IPS DF 6.9 (cell line): ENCODE measurements around the gene IRF6.
"Not testable (repeated sequence)": the region's sequence is repeated elsewhere in the genome, so short reads cannot be mapped to it uniquely, and the experiment has no call there.

ENCODE experiments used
- DNase-seq: peaks from one replicate; pipeline ENCODE4 v3.0.0-alpha.2; 2013; ENCODE audit warnings: low read depth, low spot score
- H3K27ac ChIP-seq: one replicate; pipeline ENCODE4 v1.5.1; 2013; ENCODE audit warnings: low read length, control low read depth
- H3K27me3 ChIP-seq: 2 replicates; pipeline ENCODE4 v1.6.1; 2013; ENCODE audit warnings: mild to moderate bottlenecking, low read length; ENCODE audit not compliant: control insufficient read depth, insufficient read depth
- H3K36me3 ChIP-seq: 2 replicates; pipeline ENCODE4 v1.6.1; 2013; ENCODE audit warnings: low read length; ENCODE audit not compliant: control insufficient read depth, insufficient read depth
- H3K4me1 ChIP-seq: 2 replicates; pipeline ENCODE4 v1.6.1; 2013; ENCODE audit warnings: low read length; ENCODE audit not compliant: control insufficient read depth, insufficient read depth
- H3K4me3 ChIP-seq: 2 replicates; pipeline ENCODE4 v1.5.1; 2013; ENCODE audit warnings: mild to moderate bottlenecking, low read length
- H3K9me3 ChIP-seq: 2 replicates; pipeline ENCODE4 v1.6.1; 2013; ENCODE audit warnings: low read length, inconsistent platforms; ENCODE audit not compliant: control insufficient read depth, insufficient read depth
- WGBS: extraction: QIAGEN DNeasy Blood & Tissue Kit; methylation state at CpG from one replicate; pipeline ENCODE4 v1.1.7; 2013; ENCODE audit warnings: mixed read lengths, missing lambda C conversion rate; ENCODE audit not compliant: insufficient read length, insufficient coverage; 5-methylcytosine and 5-hydroxymethylcytosine counted together

IRF6 gene

DNA sequence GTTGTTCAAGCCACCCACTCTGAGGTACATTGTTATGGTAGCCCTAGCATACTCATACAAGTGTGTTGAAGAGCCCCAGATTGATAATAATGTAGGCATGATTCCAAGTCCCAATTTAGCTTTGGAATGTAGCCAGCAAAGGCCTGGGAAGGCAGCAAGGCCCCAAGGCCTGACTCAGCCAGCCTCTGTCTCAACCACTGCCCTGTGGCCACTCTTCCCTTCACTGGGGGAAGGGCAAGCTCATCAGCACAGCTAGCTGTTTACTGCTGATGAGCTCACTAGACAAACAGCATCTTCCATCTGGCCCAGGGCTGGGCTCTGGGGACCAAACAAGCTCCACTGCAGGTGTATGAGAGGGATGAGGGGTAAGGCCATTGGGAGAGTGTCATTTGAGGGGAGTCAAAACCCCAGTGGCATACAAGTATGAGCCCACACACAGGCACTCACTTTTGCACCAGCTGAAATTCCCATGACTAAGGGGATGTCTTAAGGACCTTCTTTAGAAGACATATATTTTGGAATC lies 2.2 kb upstream of the IRF6 start:
- H3K4me1 ChIP-seq: no peaks in the 10 kb centered on the region; the same call in 1 of the 2 replicates
- no peak overlapping the region for H3K4me3 ChIP-seq
- no peaks in the 10 kb centered on the region for H3K36me3 ChIP-seq
- no peak for DNase-seq
- H3K27me3 ChIP-seq: no peaks in the 10 kb centered on the region
- no peaks in the 10 kb centered on the region for H3K9me3 ChIP-seq
- H3K27ac ChIP-seq: no peak overlapping the region

DNA sequence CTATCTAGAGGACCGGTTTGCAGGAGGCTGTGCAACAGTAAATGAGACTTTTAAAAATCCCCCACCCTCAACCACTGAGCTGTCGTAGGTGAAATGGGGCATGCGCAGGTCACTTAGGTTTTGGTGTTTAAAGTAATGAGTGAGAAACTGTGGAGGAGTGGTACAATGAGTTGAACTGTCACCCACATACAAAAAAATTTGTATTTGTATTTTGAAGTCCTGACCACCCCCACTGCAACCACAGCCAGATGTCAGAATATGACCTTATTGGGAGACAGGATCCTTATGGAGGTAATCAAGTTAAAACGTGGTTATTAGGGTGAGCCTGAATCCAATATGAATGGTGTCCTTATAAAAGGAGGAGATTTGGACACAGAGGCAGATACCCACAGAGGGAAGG lies 1.6 kb upstream of the IRF6 start:
- no CpG with 5 or more reads among the region's 4 CpGs for WGBS
- no peak for DNase-seq
- no peaks in the 10 kb centered on the region; the same call in 1 of the 2 replicates for H3K4me1 ChIP-seq
- H3K4me3 ChIP-seq: no peak overlapping the region
- H3K27ac ChIP-seq: no peak overlapping the region
- no peaks in the 10 kb centered on the region for H3K27me3 ChIP-seq
- H3K36me3 ChIP-seq: no peaks in the 10 kb centered on the region
- H3K9me3 ChIP-seq: no peaks in the 10 kb centered on the region

DNA sequence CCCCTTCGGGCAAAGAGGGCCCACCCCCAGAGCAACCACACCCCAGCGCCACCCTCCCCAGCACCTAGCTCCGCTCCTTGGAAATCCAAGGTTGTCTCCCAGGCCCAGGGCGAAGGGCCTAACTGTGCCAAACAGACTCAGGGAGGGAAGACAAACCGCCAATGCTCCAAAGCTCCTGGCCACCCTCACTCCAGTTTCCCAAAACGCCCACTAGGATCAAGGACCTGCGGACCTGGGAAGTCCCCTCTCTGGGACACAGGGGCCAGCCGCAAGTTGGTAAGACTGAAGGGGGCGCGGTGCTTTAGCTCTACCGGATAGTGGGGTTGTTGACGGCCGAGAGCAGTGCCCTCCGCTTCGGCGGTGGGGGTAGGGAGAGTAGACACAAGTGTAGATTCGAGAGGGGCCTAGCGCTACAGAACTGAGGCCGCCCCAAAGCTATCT lies 581 bp downstream of the IRF6 start:
- peak overlapping the region; percentile 76; the same call in 1 of the 2 replicates for H3K4me3 ChIP-seq

DNA sequence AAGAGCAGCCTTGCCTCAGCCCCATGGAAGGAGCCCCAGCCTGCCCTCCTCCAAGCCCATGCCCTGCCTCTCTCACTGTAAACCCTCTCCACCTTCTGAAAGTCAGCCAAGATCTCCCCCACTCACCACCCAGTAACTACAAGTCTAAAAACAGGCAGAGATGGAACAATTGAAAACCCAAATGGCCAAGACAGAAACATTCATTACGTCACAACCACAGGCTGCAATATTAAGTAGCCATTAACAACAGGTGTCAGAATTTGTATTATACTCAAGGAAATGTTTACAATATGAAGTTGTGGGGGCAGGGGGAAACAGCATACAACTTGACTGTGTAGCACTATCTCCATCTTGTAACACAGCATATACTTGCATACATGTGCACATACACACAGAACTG lies 2.4 kb downstream of the IRF6 start:
- no peak for DNase-seq

More for the DNA sequence above, 581 bp downstream of the IRF6 start:
- Histone ChIP-seq H3K9me3 (no peaks in the 10 kb centered on the region), H3K4me1 (no peaks in the 10 kb centered on the region; the same call in 1 of the 2 replicates), H3K27me3 (no peaks in the 10 kb centered on the region), H3K36me3 (no peaks in the 10 kb centered on the region), H3K27ac (no peak overlapping the region)
- WGBS: no CpG with 5 or more reads among the region's 19 CpGs
- DNase-seq: no peak

DNA sequence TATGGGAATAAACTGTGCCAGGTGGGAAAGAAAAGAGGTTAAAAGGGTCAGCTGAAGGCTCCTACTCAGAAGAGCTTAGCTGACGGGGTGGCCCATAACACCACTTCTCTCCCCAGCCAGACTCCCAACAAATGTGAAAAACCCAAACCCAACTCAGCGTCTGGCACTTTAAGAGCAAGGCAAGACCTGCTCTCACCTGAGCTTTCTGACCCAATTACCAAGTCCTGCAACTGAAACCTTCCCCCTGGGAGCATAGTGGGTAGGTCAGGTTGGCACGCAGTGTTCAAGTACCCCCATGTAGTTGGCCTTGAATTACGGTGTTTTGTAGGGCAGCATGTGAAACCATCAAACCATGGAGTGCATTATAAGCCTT lies 3.2 kb downstream of the IRF6 start:
- H3K9me3 ChIP-seq: no peaks in the 10 kb centered on the region
- H3K27me3 ChIP-seq: no peaks in the 10 kb centered on the region
- no peak for DNase-seq
- H3K4me1 ChIP-seq: no peaks in the 10 kb centered on the region; the same call in 1 of the 2 replicates
- H3K36me3 ChIP-seq: no peaks in the 10 kb centered on the region
- no CpG with 5 or more reads among the region's 4 CpGs for WGBS
- no peak overlapping the region for H3K27ac ChIP-seq
- H3K4me3 ChIP-seq: no peak overlapping the region

More for the DNA sequence above, 2.4 kb downstream of the IRF6 start:
- H3K9me3 ChIP-seq: no peaks in the 10 kb centered on the region
- H3K36me3 ChIP-seq: no peaks in the 10 kb centered on the region
- H3K27me3 ChIP-seq: no peaks in the 10 kb centered on the region
- H3K27ac ChIP-seq: no peak overlapping the region
- WGBS: no CpG with 5 or more reads among the region's 1 CpG
- no peaks in the 10 kb centered on the region; the same call in 1 of the 2 replicates for H3K4me1 ChIP-seq
- no peak overlapping the region for H3K4me3 ChIP-seq

DNA sequence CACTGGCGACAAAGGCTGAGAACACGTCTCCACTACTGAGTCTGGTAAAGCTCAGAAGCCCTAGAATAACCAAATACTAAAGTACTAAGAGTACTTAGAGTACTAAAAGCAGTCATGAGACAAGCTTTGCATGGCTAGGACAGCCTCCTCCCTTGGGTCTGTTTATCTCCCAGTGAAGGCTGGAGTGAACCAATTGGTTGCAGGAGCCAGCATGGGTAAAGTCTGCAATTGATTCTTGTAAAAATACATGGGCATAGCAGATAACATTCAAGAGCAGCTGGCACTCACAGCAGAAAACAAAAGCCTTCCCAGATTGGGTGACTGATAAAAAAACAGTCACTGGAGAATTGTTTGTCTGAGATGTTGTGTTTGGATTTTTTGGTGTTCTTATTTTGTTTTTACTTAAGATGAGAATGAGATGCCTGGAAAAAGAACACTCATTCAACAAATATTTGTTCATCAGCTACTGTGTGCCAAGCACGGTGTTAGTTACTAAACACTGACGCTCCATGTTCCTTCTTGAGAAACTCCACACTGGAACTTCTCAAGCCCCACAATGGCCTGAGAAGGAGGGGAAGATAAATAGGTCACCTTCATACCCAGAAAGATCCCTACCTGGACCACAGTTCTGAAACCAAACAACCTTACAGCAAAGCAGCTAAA lies 3.7 kb downstream of the IRF6 start:
- no peak for DNase-seq

DNA sequence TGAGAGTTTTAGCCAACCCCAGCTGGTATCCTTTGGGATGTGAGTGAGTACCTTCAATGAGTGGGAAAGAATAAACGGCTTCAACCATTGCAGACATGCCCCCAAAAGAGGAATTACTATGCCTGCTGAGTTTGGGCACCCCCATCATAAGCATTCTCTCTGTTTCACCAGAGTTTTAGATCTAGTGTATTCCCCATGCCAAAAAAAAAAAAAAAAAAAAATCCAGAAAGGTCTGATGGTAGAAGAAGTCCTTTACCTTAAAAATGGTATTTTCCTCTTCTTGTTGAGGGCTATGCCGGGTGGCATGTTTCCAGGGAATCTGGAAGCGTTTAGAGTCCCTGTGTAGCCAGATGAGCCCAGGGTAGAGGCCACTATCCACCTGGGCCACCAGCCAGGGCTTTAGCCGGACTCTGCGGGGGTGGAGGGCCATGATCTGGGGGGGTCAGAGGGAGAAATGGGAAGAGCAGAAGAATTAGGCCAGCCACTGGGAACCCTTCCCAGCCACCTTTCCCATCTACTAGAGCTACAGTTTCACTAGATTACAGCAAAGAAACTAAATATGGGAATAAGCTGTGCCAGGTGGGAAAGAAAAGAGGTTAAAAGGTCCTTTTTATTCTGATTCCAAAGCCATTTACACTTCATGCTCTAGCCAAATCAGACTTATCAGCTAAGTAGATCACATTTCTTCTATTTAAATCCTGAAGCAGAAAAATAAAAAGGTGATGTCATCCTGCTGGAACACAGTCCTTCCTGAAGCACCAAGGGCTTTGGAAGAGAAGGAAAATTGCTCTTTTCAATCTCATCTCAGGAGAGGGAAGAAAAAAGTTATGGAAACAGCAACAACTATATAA lies 4.7 kb downstream of the IRF6 start:
- Histone ChIP-seq H3K27ac (no peak overlapping the region), H3K27me3 (no peaks in the 10 kb centered on the region), H3K4me1 (no peaks in the 10 kb centered on the region; the same call in 1 of the 2 replicates), H3K9me3 (no peaks in the 10 kb centered on the region), H3K4me3 (no peak overlapping the region), H3K36me3 (no peaks in the 10 kb centered on the region)
- WGBS: no CpG with 5 or more reads among the region's 5 CpGs
- DNase-seq: no peak

More for the DNA sequence above, 3.7 kb downstream of the IRF6 start:
- no peaks in the 10 kb centered on the region; the same call in 1 of the 2 replicates for H3K4me1 ChIP-seq
- no peaks in the 10 kb centered on the region for H3K36me3 ChIP-seq
- H3K4me3 ChIP-seq: no peak overlapping the region
- no peaks in the 10 kb centered on the region for H3K9me3 ChIP-seq
- WGBS: no CpG with 5 or more reads among the region's 4 CpGs
- no peaks in the 10 kb centered on the region for H3K27me3 ChIP-seq
- no peak overlapping the region for H3K27ac ChIP-seq

DNA sequence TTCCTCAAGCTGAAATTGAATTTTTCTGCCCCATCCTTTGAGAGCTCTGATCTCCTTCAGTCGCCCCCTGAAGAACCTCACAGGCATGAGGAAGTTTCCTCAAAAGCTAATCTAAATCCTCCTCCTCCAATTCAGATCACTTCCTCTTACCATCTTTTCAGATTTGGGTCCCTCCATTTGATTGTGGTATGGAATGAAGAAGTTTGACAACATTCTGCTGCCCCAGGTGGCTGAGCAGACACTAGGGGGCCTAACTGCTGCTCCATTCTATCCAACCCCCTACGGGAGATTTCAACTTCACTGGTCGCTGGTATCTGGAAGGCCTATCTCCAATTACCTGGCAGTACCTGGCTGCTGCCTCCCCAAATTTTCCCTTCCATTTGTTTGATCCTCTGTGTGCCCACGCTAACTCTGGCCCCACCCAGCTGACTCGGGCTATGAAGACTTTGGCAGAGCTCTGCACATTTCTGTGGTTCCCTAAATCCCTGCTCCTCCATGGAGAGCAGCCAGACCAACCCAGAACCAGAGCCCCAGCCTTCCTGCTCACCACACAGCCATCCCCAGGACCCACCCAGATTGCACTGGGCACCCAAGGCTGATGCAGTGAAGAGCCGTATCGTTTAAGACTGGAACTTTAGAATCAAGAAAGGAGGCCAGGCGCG lies 7.8 kb downstream of the IRF6 start:
- no peaks in the 10 kb centered on the region for H3K27me3 ChIP-seq
- no peak overlapping the region for H3K27ac ChIP-seq
- H3K36me3 ChIP-seq: no peaks in the 10 kb centered on the region
- WGBS: no CpG with 5 or more reads among the region's 9 CpGs
- no peaks in the 10 kb centered on the region for H3K9me3 ChIP-seq
- no peak for DNase-seq
- H3K4me3 ChIP-seq: no peak overlapping the region
- no peaks in the 10 kb centered on the region for H3K4me1 ChIP-seq

DNA sequence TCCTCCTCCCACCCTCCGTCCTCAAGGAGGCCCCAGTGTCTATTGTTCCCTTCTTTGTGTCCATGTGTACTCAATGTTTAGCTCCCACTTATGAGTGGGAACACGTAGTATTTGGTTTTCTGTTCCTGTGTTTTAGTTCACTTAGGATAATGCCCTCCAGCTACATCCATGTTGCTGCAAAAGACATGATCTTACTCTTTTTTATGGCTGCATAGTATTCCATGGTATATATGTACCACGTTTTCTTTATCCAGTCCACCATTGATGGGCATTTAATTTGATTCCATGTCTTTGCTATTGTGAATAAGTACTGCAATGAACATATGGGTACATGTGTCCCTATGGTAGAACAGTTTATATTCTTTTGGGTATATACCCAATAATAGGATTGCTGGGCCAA lies 12.2 kb downstream of the IRF6 start:
- not testable (repeated sequence) for H3K9me3 ChIP-seq, H3K27me3 ChIP-seq, H3K36me3 ChIP-seq, DNase-seq, H3K4me1 ChIP-seq, H3K4me3 ChIP-seq, H3K27ac ChIP-seq
- WGBS: no CpG with 5 or more reads among the region's 3 CpGs

DNA sequence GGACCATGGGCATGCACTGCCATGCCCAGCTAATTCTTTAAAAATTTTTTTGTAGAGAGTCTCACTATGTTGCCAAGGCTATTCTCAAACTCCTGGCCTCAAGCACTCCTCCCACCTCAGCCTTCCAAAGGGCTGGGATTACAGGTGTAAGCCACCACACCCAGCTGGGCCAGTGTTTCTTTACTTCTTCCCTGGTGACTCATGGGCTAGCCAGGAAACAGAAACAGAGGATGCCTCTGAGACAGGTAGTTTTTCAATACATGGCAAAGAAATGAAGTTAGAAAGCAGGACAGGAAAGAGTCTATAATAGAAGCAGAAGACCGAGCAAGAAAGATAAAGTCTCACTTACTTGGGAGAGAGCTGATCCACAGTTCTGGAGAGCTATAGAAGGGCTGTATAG lies 14.0 kb downstream of the IRF6 start:
- no CpG with 5 or more reads among the region's 1 CpG for WGBS

More for the DNA sequence above, 14.0 kb downstream of the IRF6 start:
- H3K4me3 ChIP-seq: no peak overlapping the region
- no peaks in the 10 kb centered on the region for H3K27me3 ChIP-seq
- no peaks in the 10 kb centered on the region for H3K9me3 ChIP-seq
- no peaks in the 10 kb centered on the region for H3K4me1 ChIP-seq
- H3K36me3 ChIP-seq: peaks cover 8% of the 10 kb centered on the region; the same call in 1 of the 2 replicates
- DNase-seq: no peak
- no peak overlapping the region for H3K27ac ChIP-seq
